Colonic mucosa (tissue), 4 donors: Measurements from ENCODE around the gene NKX2-2. TPM values are rescaled to one million over a fixed set of nuclear protein-coding genes. Genes with fewer than 3 reads are reported as not detected.

ENCODE experiments used
- DNase-seq: peaks from one replicate; pipeline ENCODE4 v3.0.0-alpha.2; 2020
- H3K27ac ChIP-seq: fragments of 200-600 bp; one replicate; pipeline ENCODE4 v1.8.0; 2021
- H3K27me3 ChIP-seq: fragments of 200-600 bp; one replicate; pipeline ENCODE4 v1.8.0; 2021
- H3K36me3 ChIP-seq: fragments of 200-600 bp; one replicate; pipeline ENCODE4 v1.8.0; 2021
- H3K4me1 ChIP-seq: fragments of 200-600 bp; one replicate; pipeline ENCODE4 v1.8.0; 2021; ENCODE audit warnings: mild to moderate bottlenecking
- H3K4me3 ChIP-seq: fragments of 200-600 bp; one replicate; pipeline ENCODE4 v1.8.0; 2021
- H3K9ac ChIP-seq, 2 donors: one replicate each; pipeline ENCODE4 v1.7.0; 2013; ENCODE audit warnings: control low read depth in 2 of 2, low read depth in 2 of 2, low read length in 2 of 2
- H3K9me3 ChIP-seq: fragments of 200-600 bp; one replicate; pipeline ENCODE4 v1.8.0; 2021
- CTCF ChIP-seq: fragments of 200-600 bp; IDR thresholded peaks from one replicate; pipeline ENCODE4 v1.8.0; 2022; ENCODE audit warnings: antibody characterized with exemption, mild to moderate bottlenecking
- intact Hi-C: fragments of 100-400 bp; cut with DNase I; formaldehyde crosslinking; loops from one replicate; pipeline ENCODE4 v1.14.1; 2022
- total RNA-seq, 2 donors: library from RNA; stranded (reverse); fragmentation: NEBNext Ultra II Directional in 1 of 2; extraction: Animal tissue kit (Norgen Biotek cat#: 25700) in 1 of 2; gene quantifications; one replicate each; pipeline ENCODE4 v1.2.1, GENCODE V29; 2021
- donor health status: healthy.
- donor health status: DM: no; HTN: no; CAD: no.
- donor health status: DM: no; HTN: no; CAD: no.

NKX2-2 gene
- total RNA-seq, 2 donors from 2014 or later: 1.4 to 1.6 TPM

DNA sequence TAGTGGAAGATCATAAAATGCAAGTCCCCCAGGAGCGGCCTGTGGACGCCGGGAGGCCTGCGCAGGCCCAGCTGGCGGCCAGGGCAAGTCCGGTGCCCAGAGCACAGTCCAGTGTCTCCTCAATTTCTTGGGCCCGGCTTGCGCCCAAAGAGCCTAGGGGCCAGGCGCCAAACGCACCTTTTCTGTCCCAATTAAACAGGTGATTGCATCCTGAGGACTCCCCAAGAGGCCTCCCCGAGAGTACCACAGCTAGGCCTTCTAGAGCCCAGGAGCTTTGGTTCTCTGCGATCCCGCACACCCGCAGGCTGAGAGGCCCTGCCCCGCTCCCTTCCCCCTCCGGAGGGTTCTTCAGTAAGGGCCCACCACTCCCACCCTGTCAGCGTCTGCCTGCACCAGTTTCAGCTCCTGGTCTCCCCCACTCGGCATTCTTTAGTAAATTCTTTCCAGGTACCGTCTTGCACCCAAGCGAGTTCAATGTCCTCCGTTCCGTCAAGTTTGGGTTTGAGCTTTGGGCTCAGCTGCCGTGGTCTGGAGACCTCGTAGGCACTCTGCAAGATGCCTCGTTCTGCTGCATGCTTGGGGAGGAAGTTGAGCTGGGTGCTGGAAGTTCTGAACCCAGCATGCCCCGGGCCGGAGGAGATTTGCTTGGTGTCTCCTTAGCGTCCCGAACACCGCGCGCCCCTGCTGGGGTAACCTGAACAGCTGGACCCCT, 3.9 kb upstream of the NKX2-2 start:
- H3K9ac ChIP-seq: no peak overlapping the region
- H3K9me3 ChIP-seq: no peaks in the 10 kb centered on the region
- TF ChIP-seq CTCF: no peak
- intact Hi-C loops: no loop called here
- H3K27ac ChIP-seq: no peak overlapping the region
- H3K36me3 ChIP-seq: no peaks in the 10 kb centered on the region
- no peak for DNase-seq
- H3K27me3 ChIP-seq: peaks cover 99% of the 10 kb centered on the region
- H3K4me1 ChIP-seq: no peaks in the 10 kb centered on the region
- H3K4me3 ChIP-seq: no peak overlapping the region

- Histone ChIP-seq H3K27ac (no peak overlapping the region), H3K36me3 (no peaks in the 10 kb centered on the region), H3K4me3 (no peak overlapping the region), H3K4me1 (no peaks in the 10 kb centered on the region), H3K27me3 (peaks cover 99% of the 10 kb centered on the region), H3K9me3 (no peaks in the 10 kb centered on the region), H3K9ac (no peak overlapping the region)
- DNase-seq: no peak
- intact Hi-C loops: no loop called here
- TF ChIP-seq CTCF: no peak
Measured at GRCh38 chr20:21516861-21517565, 3.1 kb upstream of the NKX2-2 start.

DNA sequence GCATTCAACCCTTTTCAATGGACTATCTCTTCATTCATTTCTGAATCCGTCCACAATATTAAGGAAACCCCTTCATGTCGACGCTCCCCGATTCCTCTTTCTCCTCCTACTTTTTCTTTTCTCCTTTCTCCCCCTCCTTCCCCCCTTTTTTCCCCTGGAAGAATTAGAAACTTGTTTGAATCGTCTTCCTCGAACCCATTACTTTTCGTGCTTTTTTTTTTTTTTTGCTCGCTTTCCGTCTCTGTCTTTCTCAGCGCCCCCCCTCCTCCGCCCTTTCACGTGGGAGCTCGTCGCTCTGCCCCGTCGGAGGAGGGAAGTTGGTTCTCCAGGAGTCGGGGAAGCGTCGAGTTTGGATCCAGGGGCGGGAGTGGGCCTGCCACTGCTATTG, 2.3 kb upstream of the NKX2-2 start:
- no peak for TF ChIP-seq CTCF
- intact Hi-C loops: no loop called here

DNA sequence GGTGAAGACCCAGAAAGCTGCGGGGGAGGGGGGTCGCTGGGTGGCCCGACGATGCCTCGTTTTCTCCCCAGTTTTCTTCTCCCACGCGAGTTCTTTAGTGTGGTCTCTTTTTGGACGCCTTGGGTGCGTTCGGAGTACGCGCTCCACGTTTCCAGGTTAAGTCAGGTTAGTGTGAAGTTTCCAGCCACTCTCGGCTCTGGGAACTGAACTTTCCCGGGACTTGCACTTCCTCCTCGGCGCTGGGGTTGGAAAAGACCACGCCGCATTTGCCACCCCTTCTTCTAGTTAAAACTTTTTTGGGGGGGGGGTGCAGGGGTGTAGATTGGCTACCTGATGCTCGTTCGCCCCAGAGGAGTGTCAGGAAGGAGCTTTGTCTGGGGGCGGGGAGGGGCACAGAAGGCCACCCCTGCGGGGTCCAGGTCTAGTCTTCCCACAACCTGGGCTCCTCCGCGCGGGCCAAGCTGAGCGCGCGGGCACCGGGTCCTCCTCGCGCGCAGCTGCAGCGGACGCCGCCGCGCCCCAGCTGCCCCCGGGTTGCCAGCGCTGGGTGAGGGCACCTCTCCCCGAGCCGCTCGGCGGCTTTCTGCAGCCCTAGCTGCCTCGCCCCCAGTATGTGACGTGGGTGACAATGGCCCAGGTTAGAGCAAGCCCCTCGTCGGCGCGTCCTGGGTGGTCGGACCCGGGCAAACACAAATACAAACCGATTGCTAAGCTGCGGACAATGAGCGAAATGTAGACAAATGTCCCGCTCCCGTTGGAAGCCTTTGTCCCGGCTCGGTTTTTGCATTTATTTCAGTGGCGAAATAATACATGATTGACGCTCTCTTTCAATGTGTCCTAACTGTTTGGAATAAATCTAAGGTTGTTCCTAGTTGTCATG, 1.7 kb upstream of the NKX2-2 start:
- no peak for TF ChIP-seq CTCF
- no peaks in the 10 kb centered on the region for H3K9me3 ChIP-seq
- no peak overlapping the region for H3K4me3 ChIP-seq
- intact Hi-C loops: no loop called here
- H3K27ac ChIP-seq: no peak overlapping the region
- no peak overlapping the region for H3K9ac ChIP-seq
- DNase-seq: no peak
- H3K27me3 ChIP-seq: peaks cover 98% of the 10 kb centered on the region
- no peaks in the 10 kb centered on the region for H3K36me3 ChIP-seq
- H3K4me1 ChIP-seq: no peaks in the 10 kb centered on the region

More for the DNA sequence above, 2.3 kb upstream of the NKX2-2 start:
- peaks cover 98% of the 10 kb centered on the region for H3K27me3 ChIP-seq
- no peak for DNase-seq
- no peaks in the 10 kb centered on the region for H3K4me1 ChIP-seq
- H3K36me3 ChIP-seq: no peaks in the 10 kb centered on the region
- no peak overlapping the region for H3K27ac ChIP-seq
- H3K9me3 ChIP-seq: no peaks in the 10 kb centered on the region
- H3K4me3 ChIP-seq: no peak overlapping the region
- no peak overlapping the region for H3K9ac ChIP-seq

- Histone ChIP-seq H3K4me3 (no peak overlapping the region), H3K27ac (no peak overlapping the region), H3K9ac (no peak overlapping the region), H3K4me1 (no peaks in the 10 kb centered on the region), H3K9me3 (no peaks in the 10 kb centered on the region), H3K36me3 (no peaks in the 10 kb centered on the region), H3K27me3 (peaks cover 99% of the 10 kb centered on the region)
- no peak for DNase-seq
- no peak for TF ChIP-seq CTCF
- intact Hi-C loops: no loop called here
Measured at GRCh38 chr20:21514553-21515251, 838 bp upstream of the NKX2-2 start.
